Hepatocyte (in vitro differentiated cells): ENCODE results near the gene COL17A1.

Experiments
- EZH2 ChIP-seq: fragments of 200-600 bp; sonication (generic); IDR thresholded peaks from 2 replicates; pipeline ENCODE4 v1.6.1; 2016; ENCODE audit warnings: antibody characterized with exemption, mild to moderate bottlenecking, borderline replicate concordance
- TF ChIP-seq, protein P1 (sequence below): fragments of 200-600 bp; sonication (generic); IDR thresholded peaks from 2 replicates; pipeline ENCODE4 v1.5.1; 2016; ENCODE audit warnings: antibody characterized with exemption, mild to moderate bottlenecking; ENCODE audit not compliant: poor library complexity

GRCh38 chr10:104074505-104074904 is 11.2 kb downstream of the COL17A1 start:
- TF ChIP-seq, protein P1, sequence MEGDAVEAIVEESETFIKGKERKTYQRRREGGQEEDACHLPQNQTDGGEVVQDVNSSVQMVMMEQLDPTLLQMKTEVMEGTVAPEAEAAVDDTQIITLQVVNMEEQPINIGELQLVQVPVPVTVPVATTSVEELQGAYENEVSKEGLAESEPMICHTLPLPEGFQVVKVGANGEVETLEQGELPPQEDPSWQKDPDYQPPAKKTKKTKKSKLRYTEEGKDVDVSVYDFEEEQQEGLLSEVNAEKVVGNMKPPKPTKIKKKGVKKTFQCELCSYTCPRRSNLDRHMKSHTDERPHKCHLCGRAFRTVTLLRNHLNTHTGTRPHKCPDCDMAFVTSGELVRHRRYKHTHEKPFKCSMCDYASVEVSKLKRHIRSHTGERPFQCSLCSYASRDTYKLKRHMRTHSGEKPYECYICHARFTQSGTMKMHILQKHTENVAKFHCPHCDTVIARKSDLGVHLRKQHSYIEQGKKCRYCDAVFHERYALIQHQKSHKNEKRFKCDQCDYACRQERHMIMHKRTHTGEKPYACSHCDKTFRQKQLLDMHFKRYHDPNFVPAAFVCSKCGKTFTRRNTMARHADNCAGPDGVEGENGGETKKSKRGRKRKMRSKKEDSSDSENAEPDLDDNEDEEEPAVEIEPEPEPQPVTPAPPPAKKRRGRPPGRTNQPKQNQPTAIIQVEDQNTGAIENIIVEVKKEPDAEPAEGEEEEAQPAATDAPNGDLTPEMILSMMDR = no peak
- no peak for TF ChIP-seq EZH2
